ENCODE measurements around the gene CYP8B1. TPM values are rescaled to one million over a fixed set of nuclear protein-coding genes. Genes with fewer than 3 reads are reported as not detected.

Gene CYP8B1
- total and polyA plus RNA-seq, 9 of the 15 experiments (the other 6 are each of a cell fraction or from before 2014, with no cell fraction given): 0.04 TPM; not detected in 8

DNA sequence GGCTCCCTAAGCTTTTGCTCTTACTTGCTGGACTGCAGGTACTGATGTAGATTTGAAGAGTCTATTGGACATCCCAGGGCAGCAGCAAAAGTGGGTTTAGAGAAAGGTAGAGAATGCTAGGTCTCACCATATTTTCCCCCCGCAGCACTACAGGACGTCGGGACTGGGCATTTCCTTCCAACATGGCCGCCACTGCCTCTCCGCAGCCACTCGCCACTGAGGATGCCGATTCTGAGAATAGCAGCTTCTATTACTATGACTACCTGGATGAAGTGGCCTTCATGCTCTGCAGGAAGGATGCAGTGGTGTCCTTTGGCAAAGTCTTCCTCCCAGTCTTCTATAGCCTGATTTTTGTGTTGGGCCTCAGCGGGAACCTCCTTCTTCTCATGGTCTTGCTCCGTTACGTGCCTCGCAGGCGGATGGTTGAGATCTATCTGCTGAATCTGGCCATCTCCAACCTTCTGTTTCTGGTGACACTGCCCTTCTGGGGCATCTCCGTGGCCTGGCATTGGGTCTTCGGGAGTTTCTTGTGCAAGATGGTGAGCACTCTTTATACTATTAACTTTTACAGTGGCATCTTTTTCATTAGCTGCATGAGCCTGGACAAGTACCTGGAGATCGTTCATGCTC, 11.2 kb downstream of the CYP8B1 start:
- in situ Hi-C loops (cut with MboI): no loop called here
- no peaks in the 10 kb centered on the region for H3K9me3 ChIP-seq (replicated peaks; ENCODE audit: control insufficient read depth, insufficient read depth, low read depth, low read length)
- intact Hi-C loops (cut with micrococcal nuclease): no loop called here
- H2AFZ ChIP-seq (ENCODE audit: low read depth, low read length): peak overlapping the region; percentile 57
- no peaks in the 10 kb centered on the region; a peak in 1 of 5 replicates for H3K4me1 ChIP-seq (replicated peaks in 1 of 2; ENCODE audit: control insufficient read depth in 2 of 2, insufficient read depth in 2 of 2, low read length in 2 of 2)
- peak; percentile 45; the same call in 2 of the 3 replicates for ATAC-seq
- WGBS (ENCODE audit: insufficient coverage, low coverage, missing lambda C conversion rate): 4% methylated on average over 15 of the region's 15 CpGs
- no peak for FAIRE-seq
- no peaks in the 10 kb centered on the region for H3K36me3 ChIP-seq (ENCODE audit: control insufficient read depth, insufficient read depth, low read length)
- peak overlapping the region; percentile 40 for H3K4me2 ChIP-seq (ENCODE audit: insufficient read depth, low read length)
- ChIA-PET POLR2A (interaction anchor here (0.6 to 0.9 kb wide), 2 partner anchors 8 to 22 kb away, joined by 3 to 4 read pairs; no protein-coding TSS in a partner anchor), CTCF (ENCODE audit: low intra/inter-chr PET ratio) (no interaction called here)
- no peaks in the 10 kb centered on the region for H3K9me1 ChIP-seq (ENCODE audit: control insufficient read depth, insufficient read depth, low read length)
- no peaks in the 10 kb centered on the region for H4K20me1 ChIP-seq (replicated peaks; ENCODE audit: control insufficient read depth, insufficient read depth, low read length)
- H3K79me2 ChIP-seq (ENCODE audit: control insufficient read depth, insufficient read depth, low read length): no peaks in the 10 kb centered on the region
- no peak for TF ChIP-seq ZNF175 (CRISPR knock-in tag; IDR thresholded peaks at IDR 0.05; ENCODE audit: low read depth)
- TF ChIP-seq YY1 (IDR thresholded peaks at IDR 0.05; ENCODE audit: borderline replicate concordance in 1 of 3, control insufficient read depth in 1 of 3, extremely low read depth in 1 of 3, insufficient read depth in 3 of 3, insufficient read length in 1 of 3, insufficient replicate concordance in 2 of 3, low read depth in 1 of 3, low read length in 2 of 3): peak; percentile 44 to 84 (median 51)
- no peak for TF ChIP-seq POLR2AphosphoS5 (IDR thresholded peaks at IDR 0.05; ENCODE audit: control insufficient read depth, insufficient read depth, low read depth, low read length)
- H3K4me3 ChIP-seq: no peak overlapping the region
- no TSS peak for BruUV-seq (replicated peaks)
- peak in 1 of 4 experiments; percentile 9 for DNase-seq (ENCODE audit: extremely low read depth in 1 of 4, low spot score in 3 of 4)
- H3K9ac ChIP-seq (ENCODE audit: insufficient read depth in 1 of 2, low read depth in 2 of 2, low read length in 2 of 2): no peak overlapping the region
- H3K27ac ChIP-seq (ENCODE audit: extremely low read depth, low read depth, low read length): no peak overlapping the region
- H3K27me3 ChIP-seq (ENCODE audit: control insufficient read depth in 2 of 2, insufficient read depth in 2 of 2, low read length in 2 of 2): peaks cover 16 to 48% of the 10 kb centered on the region in 2 experiments; a peak in 4 of 5 replicates

- H3K4me1 ChIP-seq (replicated peaks in 1 of 2; ENCODE audit: control insufficient read depth in 2 of 2, insufficient read depth in 2 of 2, low read length in 2 of 2): peaks cover 7 to 26% of the 10 kb centered on the region in 2 experiments; a peak in 3 of 5 replicates
- no peak overlapping the region for H2AFZ ChIP-seq (ENCODE audit: low read depth, low read length)
- DNase-seq (ENCODE audit: extremely low read depth in 1 of 4, low spot score in 3 of 4): no peak
- 4% methylated on average over 3 of the region's 3 CpGs for WGBS (ENCODE audit: insufficient coverage, low coverage, missing lambda C conversion rate)
- intact Hi-C loops (cut with micrococcal nuclease): no loop called here
- no peak for ATAC-seq
- POLR2A ChIA-PET: interaction anchor here (0.6 to 0.8 kb wide), 2 partner anchors 9 to 12 kb away, joined by 3 to 4 read pairs; no protein-coding TSS in a partner anchor
- H3K27me3 ChIP-seq (ENCODE audit: control insufficient read depth in 2 of 2, insufficient read depth in 2 of 2, low read length in 2 of 2): peaks cover 3 to 26% of the 10 kb centered on the region in 2 experiments; a peak in 2 of 5 replicates
- H3K36me3 ChIP-seq (ENCODE audit: control insufficient read depth, insufficient read depth, low read length): no peaks in the 10 kb centered on the region
- CTCF ChIA-PET (ENCODE audit: low intra/inter-chr PET ratio): no interaction called here
- in situ Hi-C loops (cut with MboI): no loop called here
- H3K9me3 ChIP-seq (replicated peaks; ENCODE audit: control insufficient read depth, insufficient read depth, low read depth, low read length): no peaks in the 10 kb centered on the region
- no peak overlapping the region for H3K9ac ChIP-seq (ENCODE audit: insufficient read depth in 1 of 2, low read depth in 2 of 2, low read length in 2 of 2)
- no TSS peak for BruUV-seq (replicated peaks)
- no peaks in the 10 kb centered on the region for H3K79me2 ChIP-seq (ENCODE audit: control insufficient read depth, insufficient read depth, low read length)
- H3K9me1 ChIP-seq (ENCODE audit: control insufficient read depth, insufficient read depth, low read length): no peaks in the 10 kb centered on the region
- no peak overlapping the region for H3K4me2 ChIP-seq (ENCODE audit: insufficient read depth, low read length)
- no peak overlapping the region for H3K4me3 ChIP-seq
- H4K20me1 ChIP-seq (replicated peaks; ENCODE audit: control insufficient read depth, insufficient read depth, low read length): no peaks in the 10 kb centered on the region
- FAIRE-seq: no peak
- no peak overlapping the region for H3K27ac ChIP-seq (ENCODE audit: extremely low read depth, low read depth, low read length)
- TF ChIP-seq NBN (IDR thresholded peaks at IDR 0.05; ENCODE audit: low read depth) (no peak), OTX1 (CRISPR knock-in tag; IDR thresholded peaks at IDR 0.05) (no peak), FOXA3 (CRISPR knock-in tag; conservative IDR thresholded peaks at IDR 0.05 in 1 of 2, IDR thresholded peaks at IDR 0.05 in 1 of 2) (no peak), DIDO1 (tag; IDR thresholded peaks at IDR 0.05; ENCODE audit: low read depth) (no peak), ETS1 (conservative IDR thresholded peaks at IDR 0.05; ENCODE audit: control insufficient read depth, low read depth, low read length) (no peak), ZNF175 (CRISPR knock-in tag; IDR thresholded peaks at IDR 0.05; ENCODE audit: low read depth) (no peak)
- TF ChIP-seq, protein P1, sequence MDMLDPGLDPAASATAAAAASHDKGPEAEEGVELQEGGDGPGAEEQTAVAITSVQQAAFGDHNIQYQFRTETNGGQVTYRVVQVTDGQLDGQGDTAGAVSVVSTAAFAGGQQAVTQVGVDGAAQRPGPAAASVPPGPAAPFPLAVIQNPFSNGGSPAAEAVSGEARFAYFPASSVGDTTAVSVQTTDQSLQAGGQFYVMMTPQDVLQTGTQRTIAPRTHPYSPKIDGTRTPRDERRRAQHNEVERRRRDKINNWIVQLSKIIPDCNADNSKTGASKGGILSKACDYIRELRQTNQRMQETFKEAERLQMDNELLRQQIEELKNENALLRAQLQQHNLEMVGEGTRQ (CRISPR knock-in tag; IDR thresholded peaks at IDR 0.05): no peak
- TF ChIP-seq, protein P2, sequence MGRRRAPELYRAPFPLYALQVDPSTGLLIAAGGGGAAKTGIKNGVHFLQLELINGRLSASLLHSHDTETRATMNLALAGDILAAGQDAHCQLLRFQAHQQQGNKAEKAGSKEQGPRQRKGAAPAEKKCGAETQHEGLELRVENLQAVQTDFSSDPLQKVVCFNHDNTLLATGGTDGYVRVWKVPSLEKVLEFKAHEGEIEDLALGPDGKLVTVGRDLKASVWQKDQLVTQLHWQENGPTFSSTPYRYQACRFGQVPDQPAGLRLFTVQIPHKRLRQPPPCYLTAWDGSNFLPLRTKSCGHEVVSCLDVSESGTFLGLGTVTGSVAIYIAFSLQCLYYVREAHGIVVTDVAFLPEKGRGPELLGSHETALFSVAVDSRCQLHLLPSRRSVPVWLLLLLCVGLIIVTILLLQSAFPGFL (CRISPR knock-in tag; IDR thresholded peaks at IDR 0.05): no peak
Measured at GRCh38 chr3:42856544-42856943, 19.1 kb downstream of the CYP8B1 start.

Measured in K562 (cell line).